Middle frontal gyrus (tissue), 1 donor: Measurements from ENCODE around the gene ARHGAP22.
"Not testable (repeated sequence)": the region's sequence is repeated elsewhere in the genome, so short reads cannot be mapped to it uniquely, and the experiment has no call there.

Source experiments
- DNase-seq: peaks from one replicate; pipeline ENCODE4 v3.0.0-alpha.2; 2015; ENCODE audit warnings: low spot score; ENCODE audit errors: extremely low spot score

ARHGAP22 gene

GRCh38 chr10:48604991-48605508 lies at the start of gene ARHGAP22:
TSS of gene ARHGAP22 (minus strand) at chr10:48605073. CDS start at chr10:48604796, 277 bp downstream.
- DNase-seq: no peak

GRCh38 chr10:48653944-48654698 lies 49.2 kb upstream of the ARHGAP22 start:
- DNase-seq: no peak

- DNase-seq: no peak
These were observed 48.5 kb upstream of the ARHGAP22 start for GRCh38 chr10:48653347-48653746.

GRCh38 chr10:48652344-48652743 lies 47.5 kb upstream of the ARHGAP22 start:
- no peak for DNase-seq

- no peak for DNase-seq
These were observed 47.0 kb upstream of the ARHGAP22 start for GRCh38 chr10:48651839-48652238.

- DNase-seq: no peak
These were observed 46.4 kb upstream of the ARHGAP22 start for GRCh38 chr10:48651293-48651692.

GRCh38 chr10:48649349-48649944 lies 44.6 kb upstream of the ARHGAP22 start:
- no peak for DNase-seq

- DNase-seq: no peak
These were observed 43.5 kb upstream of the ARHGAP22 start for GRCh38 chr10:48648172-48648942.

- DNase-seq: not testable (repeated sequence)
These were observed 42.2 kb upstream of the ARHGAP22 start for GRCh38 chr10:48647073-48647472.

GRCh38 chr10:48645600-48645999 lies 40.7 kb upstream of the ARHGAP22 start:
- DNase-seq: no peak

GRCh38 chr10:48641099-48641690 lies 36.3 kb upstream of the ARHGAP22 start:
- not testable (repeated sequence) for DNase-seq

GRCh38 chr10:48640326-48640725 lies 35.5 kb upstream of the ARHGAP22 start:
- DNase-seq: no peak

GRCh38 chr10:48639632-48640031 lies 34.8 kb upstream of the ARHGAP22 start:
- DNase-seq: no peak

GRCh38 chr10:48638739-48639527 lies 34.1 kb upstream of the ARHGAP22 start:
- no peak for DNase-seq

- DNase-seq: no peak
These were observed 33.3 kb upstream of the ARHGAP22 start for GRCh38 chr10:48638158-48638557.

GRCh38 chr10:48636901-48637300 lies 32.0 kb upstream of the ARHGAP22 start:
- DNase-seq: no peak

GRCh38 chr10:48636231-48636630 lies 31.4 kb upstream of the ARHGAP22 start:
- no peak for DNase-seq

GRCh38 chr10:48634984-48635557 lies 30.2 kb upstream of the ARHGAP22 start:
- DNase-seq: no peak

GRCh38 chr10:48634198-48634983 lies 29.5 kb upstream of the ARHGAP22 start:
- DNase-seq: no peak
